Left forelimb (tissue), 1 donor: Measurements from ENCODE around the gene MYO9A.

Experiments
- DNase-seq: peaks from one replicate; pipeline ENCODE4 v3.0.0-alpha.2; 2018; ENCODE audit warnings: low spot score

The MYO9A gene

DNA sequence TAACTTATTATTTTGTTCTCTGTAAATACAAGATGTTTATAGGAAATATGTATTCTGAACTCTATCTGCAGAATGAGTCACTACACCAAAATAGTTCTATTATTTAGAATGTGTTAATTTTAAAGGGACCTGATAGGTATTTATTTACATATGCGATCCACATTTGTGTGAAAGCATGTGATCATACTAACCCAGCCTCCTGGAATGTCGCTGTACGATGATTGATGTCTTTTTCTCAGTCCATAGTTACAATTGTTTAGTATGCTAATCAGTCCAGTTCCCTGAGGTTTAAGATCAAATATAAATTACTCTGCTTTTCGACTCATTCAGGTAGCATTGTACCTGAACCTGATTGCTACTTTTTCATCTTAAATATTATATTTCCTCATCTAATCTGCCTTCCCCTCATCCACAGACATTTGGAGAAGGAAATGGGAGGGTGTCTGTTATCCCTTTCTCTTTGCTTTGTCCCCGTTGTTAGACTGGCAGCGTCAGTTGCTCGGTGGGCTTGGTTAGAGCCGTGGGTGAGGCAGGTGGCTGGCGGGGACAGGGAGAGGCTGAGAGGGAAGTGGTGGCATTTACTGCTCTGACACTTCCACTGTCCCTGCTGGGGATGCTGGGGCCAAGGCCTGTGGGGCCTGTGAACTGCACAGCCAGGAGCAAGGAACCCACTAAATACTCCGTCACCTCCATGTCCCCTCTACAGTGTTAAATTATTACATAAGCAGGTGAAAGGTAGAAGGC, 335.4 kb downstream of the MYO9A start:
- no peak for DNase-seq

DNA sequence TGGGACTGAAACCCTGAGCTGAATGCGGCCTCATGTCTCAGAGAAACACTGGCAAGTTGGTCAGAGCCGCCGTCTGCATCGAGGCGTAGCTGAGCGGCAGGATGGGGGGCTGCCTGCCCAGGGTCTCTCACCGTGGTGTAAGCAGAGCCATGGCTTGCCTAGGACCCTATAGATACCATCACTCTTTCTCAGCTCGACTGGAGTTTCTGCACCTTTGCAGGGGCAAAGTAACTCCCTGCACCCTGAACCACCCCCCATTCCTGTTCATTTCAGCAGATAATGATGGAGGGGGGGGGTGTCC, 336.0 kb downstream of the MYO9A start:
- DNase-seq: no peak

DNA sequence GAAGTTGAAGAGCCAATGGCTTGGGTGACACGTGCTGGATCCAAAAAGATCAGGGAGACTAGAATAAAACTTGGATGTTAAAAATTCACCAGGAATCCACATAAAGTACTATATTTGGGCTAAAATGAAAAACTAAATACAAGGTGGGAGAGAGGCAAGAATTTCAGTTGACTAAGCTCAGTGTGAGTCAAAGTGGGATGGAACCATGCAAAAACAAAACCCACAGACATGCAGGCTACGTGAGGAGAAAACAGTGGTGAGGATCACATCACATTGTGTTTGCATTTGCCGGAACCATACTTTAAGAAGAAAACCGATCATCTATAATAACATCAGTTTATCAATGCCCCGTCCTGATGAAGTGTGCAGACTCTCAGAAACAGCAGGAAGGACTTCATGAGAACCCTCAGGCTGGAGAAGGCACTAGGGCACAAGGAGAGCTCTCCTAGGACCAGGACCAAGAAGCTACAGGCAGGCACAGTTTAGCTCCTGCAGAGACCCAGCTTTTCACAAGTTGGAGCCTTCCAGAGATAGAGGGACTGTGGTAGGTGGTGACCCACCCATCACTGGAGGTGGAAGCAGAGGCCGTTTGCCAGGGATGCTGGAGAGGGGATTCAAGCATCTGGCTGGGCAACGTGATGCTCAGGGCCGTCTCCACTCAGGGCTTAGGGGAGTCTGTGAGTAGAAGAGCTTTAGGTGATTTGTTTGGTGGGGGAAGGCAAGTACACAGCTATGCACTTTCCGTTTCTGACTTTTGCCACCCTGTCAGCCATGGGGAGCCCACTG, 336.6 kb downstream of the MYO9A start:
- no peak for DNase-seq

DNA sequence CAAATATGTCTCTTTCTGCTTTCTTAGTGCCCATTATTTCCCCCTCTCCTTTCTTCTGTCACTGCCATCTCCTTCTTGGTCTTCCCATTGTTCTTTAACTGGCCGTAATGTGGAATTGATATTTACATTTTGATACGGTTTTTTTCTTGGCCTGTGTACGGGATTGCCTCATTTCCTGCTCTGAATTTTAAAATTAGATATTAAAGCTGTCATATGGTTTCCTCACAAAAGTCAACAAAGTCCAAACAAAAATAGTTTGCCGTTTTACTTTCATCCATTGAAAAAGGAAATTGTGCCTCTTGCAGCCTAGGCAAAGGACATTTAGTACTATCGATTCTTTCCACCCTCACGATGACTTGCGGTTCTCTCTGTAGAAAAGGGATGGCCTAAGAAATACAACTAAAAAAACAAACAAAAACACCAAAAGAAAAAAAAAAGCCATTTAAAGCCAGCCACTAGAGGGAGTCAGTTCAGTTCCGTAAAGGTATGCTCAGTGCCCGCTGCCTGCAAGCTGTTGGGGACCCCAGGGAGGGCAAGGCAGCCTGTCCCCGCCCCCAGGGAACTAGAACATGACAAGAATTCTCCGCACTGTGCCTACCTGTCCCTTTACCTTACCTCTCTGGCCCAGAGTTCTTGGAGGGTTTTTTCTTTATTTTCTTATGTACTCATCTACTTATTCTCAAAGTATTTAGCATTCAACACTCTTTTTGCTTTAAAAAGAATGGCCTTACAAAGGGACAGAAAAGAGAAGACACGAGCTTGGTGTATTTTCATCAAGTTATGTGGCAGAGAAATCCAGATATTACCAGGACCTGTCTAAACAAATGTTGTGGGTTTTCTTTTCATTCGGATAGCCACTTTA, 337.6 kb downstream of the MYO9A start:
- DNase-seq: no peak

DNA sequence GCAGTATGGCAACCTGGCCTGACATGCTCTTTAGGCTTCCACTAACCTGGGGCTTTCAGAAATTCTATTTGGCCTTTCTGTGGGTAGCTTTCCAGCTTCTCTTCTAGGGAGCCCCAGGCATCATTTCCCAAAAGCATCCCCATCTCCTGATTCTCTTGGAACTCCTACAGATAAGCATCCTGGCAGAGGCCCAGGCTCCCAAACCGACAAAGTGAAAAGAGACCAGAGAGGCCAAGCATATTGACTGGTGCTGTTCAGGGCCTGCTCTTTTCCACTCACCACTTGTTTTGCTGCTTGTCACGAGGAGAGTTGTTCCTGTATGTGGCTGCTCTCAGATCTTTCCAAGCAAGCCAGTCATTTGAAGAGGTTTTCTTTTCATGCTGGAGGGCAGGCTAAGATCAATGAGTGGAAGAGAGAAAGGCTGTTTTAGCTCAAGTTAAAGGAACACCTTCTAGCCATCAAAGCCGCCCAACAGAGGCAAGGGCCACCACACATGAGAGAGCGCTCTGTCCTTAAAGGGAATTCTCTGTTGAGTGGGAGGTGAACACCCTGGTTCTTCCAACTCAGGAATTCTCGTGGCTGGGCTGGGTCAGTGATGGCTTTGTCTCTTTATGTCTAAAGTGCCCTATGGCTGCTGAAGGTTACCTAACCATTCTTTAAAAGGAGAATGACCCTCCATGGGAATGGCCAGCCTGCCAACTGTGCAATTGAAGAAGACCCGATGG, 338.7 kb downstream of the MYO9A start:
- DNase-seq: no peak

DNA sequence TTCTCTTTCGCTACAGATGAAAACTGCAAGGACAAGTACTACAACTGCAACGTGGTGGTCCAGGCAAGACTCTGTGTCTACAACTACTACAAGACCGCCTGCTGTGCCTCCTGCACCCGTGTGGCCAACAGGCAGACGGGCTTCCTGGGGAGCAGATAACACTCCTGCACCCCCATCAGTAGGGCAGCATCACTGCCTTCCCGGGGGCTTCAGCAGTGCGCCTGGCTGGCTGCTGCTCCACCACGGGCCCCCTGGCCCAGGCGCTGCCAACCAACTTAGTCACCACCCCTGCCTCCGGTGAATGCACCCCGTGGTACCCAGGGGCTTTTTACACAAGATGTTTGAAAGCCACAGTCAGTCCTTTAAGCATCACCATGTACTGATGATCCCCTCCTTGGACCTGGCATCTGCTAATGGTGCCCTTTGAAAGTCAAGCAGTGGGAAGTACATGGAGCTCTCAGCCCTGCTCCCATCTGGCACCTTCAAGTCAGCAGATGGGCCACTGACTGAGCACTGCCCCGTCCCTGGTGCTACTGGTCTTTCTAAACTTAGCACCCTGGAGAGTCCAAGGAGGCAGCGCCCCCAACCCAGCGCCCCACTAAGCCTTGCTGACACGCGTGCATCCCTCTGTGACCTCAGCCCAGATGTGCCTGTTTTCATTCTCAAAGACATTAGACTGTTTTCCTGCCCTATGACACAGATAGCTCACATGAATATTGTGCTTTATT, 340.6 kb downstream of the MYO9A start:
- no peak for DNase-seq

DNA sequence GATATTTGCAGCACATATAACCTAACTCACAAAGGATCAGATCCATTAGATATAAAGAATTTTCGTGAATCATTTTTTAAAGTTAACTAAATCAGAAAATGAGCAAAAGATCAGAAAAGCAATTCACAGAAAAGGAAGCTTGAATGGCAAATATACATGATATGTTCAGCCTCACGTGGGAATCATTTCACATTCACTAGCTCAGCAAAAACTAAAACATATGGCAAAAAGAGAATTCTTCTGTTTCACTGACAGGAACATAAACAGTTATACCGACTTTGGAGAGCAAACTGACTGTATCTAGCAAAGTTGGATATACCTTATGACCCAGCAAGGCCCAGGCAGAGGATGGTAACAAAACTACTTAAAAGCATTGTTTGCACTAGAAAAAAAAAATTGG, 341.6 kb downstream of the MYO9A start:
- no peak for DNase-seq

DNA sequence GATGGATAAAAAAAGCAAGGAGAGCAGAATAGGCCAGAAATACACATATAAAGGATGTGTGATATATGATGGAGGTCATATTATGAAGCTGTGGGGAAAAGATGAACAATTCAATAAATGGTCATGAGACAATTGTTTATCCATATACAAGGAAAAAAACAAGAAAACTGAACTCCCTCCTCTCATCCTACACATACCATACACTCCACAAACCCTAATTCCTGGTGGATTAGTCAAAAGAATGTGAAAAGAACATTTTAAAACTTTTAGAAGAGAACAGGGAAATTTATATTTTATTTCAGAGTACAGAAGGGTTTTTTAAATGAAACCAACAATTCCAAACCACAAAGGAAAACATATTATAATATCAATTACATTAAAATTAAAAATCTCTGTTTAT, 342.1 kb downstream of the MYO9A start:
- DNase-seq: no peak

DNA sequence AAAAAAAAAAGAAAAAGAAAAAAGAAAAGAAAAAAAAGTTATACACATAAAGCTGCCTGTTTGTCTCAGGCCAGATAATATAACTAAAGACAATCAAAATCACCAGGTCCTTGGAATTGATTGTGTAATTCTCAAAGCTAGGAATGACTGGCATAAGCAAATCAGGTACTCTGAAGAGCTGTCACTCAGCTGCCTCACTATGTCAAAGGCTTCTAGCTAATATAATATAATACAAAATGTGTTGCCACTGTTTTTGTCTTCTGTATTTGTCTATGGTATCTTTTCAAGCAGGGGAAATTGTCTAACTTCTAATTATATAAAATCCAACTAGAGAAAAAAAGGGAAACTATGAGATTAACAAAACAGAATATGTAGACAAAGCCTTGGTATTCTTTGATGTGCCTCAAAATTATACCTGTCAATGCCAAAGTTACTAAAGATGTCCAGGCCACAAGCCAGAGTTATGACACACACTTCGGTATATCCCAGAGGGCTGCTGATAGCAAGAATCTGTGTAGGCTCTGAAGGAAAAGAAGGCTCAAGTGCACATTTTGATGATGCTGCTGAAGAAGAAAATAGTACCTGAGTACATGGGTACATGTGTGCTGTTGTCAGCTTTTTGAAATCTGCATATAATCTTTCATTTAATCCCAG, 344.6 kb downstream of the MYO9A start:
- no peak for DNase-seq
